Gastroesophageal sphincter (tissue), 4 donors: ENCODE results near the gene ZCCHC7. TPM values are rescaled to one million over a fixed set of nuclear protein-coding genes. Genes with fewer than 3 reads are reported as not detected.

Experiments
- ATAC-seq: fragments of 150-250 bp; one replicate; pipeline ENCODE4 v1.9.1; 2016; ENCODE audit warnings: mild to moderate bottlenecking, moderate library complexity
- H3K27ac ChIP-seq, 4 donors: fragments of 200-600 bp; sonication (generic) in 3 of 4; 1 replicate in 3 of 4; 2 replicates in 1 of 4; pipeline ENCODE4 v1.5.1; 2016 to 2019
- H3K27me3 ChIP-seq: fragments of 200-600 bp; sonication (generic); one replicate; pipeline ENCODE4 v1.5.1; 2019
- H3K36me3 ChIP-seq, 2 donors: fragments of 200-600 bp; sonication (generic); one replicate each; pipeline ENCODE4 v1.5.1; 2019; ENCODE audit warnings: control low read depth in 1 of 2
- H3K4me1 ChIP-seq, 3 donors: fragments of 200-600 bp; sonication (generic); 1 replicate in 2 of 3; 2 replicates in 1 of 3; pipeline ENCODE4 v1.5.1; 2016 to 2019; ENCODE audit warnings: control low read depth in 2 of 3
- H3K4me3 ChIP-seq, 2 donors: fragments of 200-600 bp; sonication (generic); one replicate each; pipeline ENCODE4 v1.5.1; 2019; ENCODE audit warnings: mild to moderate bottlenecking in 1 of 2, moderate library complexity in 1 of 2
- H3K9me3 ChIP-seq, 3 donors: fragments of 200-600 bp; sonication (generic); one replicate each; pipeline ENCODE4 v1.5.1; 2017 to 2019; ENCODE audit warnings: control low read depth in 2 of 3
- CTCF ChIP-seq, 4 experiments: fragments of 200-600 bp in 2 of 4; fragments of 450-650 bp in 2 of 4; sonication (generic) in 1 of 4; IDR thresholded peaks; one replicate each; pipeline ENCODE4 v1.5.1; 2017 to 2019; ENCODE audit warnings: antibody characterized with exemption in 4 of 4, mild to moderate bottlenecking in 2 of 4, moderate library complexity in 2 of 4
- EP300 ChIP-seq: sonication (generic); formaldehyde crosslinking; IDR thresholded peaks from one replicate; pipeline ENCODE4 v1.6.1; 2017; ENCODE audit warnings: antibody characterized with exemption, mild to moderate bottlenecking
- POLR2A ChIP-seq, 2 donors: fragments of 450-650 bp; IDR thresholded peaks; one replicate each; pipeline ENCODE4 v1.6.1; 2017; ENCODE audit warnings: antibody characterized with exemption in 2 of 2, mild to moderate bottlenecking in 2 of 2, moderate library complexity in 1 of 2
- POLR2AphosphoS5 ChIP-seq: sonication (generic); formaldehyde crosslinking; IDR thresholded peaks from one replicate; pipeline ENCODE4 v1.6.1; 2017; ENCODE audit warnings: antibody characterized with exemption
- WGBS, 2 donors: methylation state at CpG; one replicate each; pipeline ENCODE4 v1.1.5; 2018; ENCODE audit warnings: low coverage in 1 of 2; 5-methylcytosine and 5-hydroxymethylcytosine counted together
- total RNA-seq, 4 donors: library from RNA; depleted of rRNA; stranded (reverse); fragments of >200 nt; gene quantifications; one replicate each; pipeline ENCODE4 v1.1.0, GENCODE V29; 2016

ZCCHC7 gene
- total RNA-seq, 4 donors from 2014 or later: 12.1 to 23.5 (median 17.6) TPM

GRCh38 chr9:37292896-37293295, 172.5 kb downstream of the ZCCHC7 start:
- Histone ChIP-seq H3K9me3 (no peaks in the 10 kb centered on the region), H3K4me1 (peaks cover 0 to 18% (median 0%) of the 10 kb centered on the region in 3 donors), H3K27ac (no peak overlapping the region), H3K4me3 (no peak overlapping the region), H3K36me3 (no peaks in the 10 kb centered on the region), H3K27me3 (no peaks in the 10 kb centered on the region)
- ATAC-seq: no peak
- TF ChIP-seq POLR2A (IDR thresholded peaks at IDR 0.05) (no peak), EP300 (no peak), POLR2AphosphoS5 (no peak), CTCF (IDR thresholded peaks at IDR 0.05) (no peak)

GRCh38 chr9:37293664-37294524, 173.5 kb downstream of the ZCCHC7 start:
- H3K36me3 ChIP-seq: no peaks in the 10 kb centered on the region
- WGBS, 2 donors: 57 to 62% methylated on average over 3 of the region's 3 CpGs
- no peak for TF ChIP-seq EP300
- no peak for TF ChIP-seq CTCF (IDR thresholded peaks at IDR 0.05)
- no peak for TF ChIP-seq POLR2AphosphoS5
- TF ChIP-seq POLR2A (IDR thresholded peaks at IDR 0.05): no peak
- peaks cover 0 to 18% (median 0%) of the 10 kb centered on the region in 3 donors for H3K4me1 ChIP-seq
- H3K27me3 ChIP-seq: no peaks in the 10 kb centered on the region
- no peak for ATAC-seq
- no peaks in the 10 kb centered on the region for H3K9me3 ChIP-seq
- H3K4me3 ChIP-seq: no peak overlapping the region
- no peak overlapping the region for H3K27ac ChIP-seq

- peaks cover 0 to 18% (median 0%) of the 10 kb centered on the region in 3 donors for H3K4me1 ChIP-seq
- TF ChIP-seq POLR2A (IDR thresholded peaks at IDR 0.05) (no peak), EP300 (no peak), CTCF (IDR thresholded peaks at IDR 0.05) (no peak), POLR2AphosphoS5 (no peak)
- H3K27ac ChIP-seq: no peak overlapping the region
- no peaks in the 10 kb centered on the region for H3K9me3 ChIP-seq
- H3K27me3 ChIP-seq: no peaks in the 10 kb centered on the region
- no peak for ATAC-seq
- WGBS, 2 donors: 61 to 77% methylated on average over 1 of the region's 1 CpG
- H3K36me3 ChIP-seq: no peaks in the 10 kb centered on the region
- H3K4me3 ChIP-seq: no peak overlapping the region
Measured at GRCh38 chr9:37295178-37295577, 174.8 kb downstream of the ZCCHC7 start.

- Histone ChIP-seq H3K27me3 (no peaks in the 10 kb centered on the region), H3K9me3 (no peaks in the 10 kb centered on the region), H3K36me3 (no peaks in the 10 kb centered on the region), H3K4me3 (no peak overlapping the region), H3K27ac (no peak overlapping the region), H3K4me1 (peaks cover 0 to 18% (median 0%) of the 10 kb centered on the region in 3 donors)
- TF ChIP-seq EP300: no peak
- no peak for TF ChIP-seq POLR2AphosphoS5
- no peak for TF ChIP-seq POLR2A (IDR thresholded peaks at IDR 0.05)
- no peak for ATAC-seq
Measured at GRCh38 chr9:37295796-37296195, 175.4 kb downstream of the ZCCHC7 start.

- Histone ChIP-seq H3K4me3 (no peak overlapping the region), H3K4me1 (peaks cover 0 to 18% (median 0%) of the 10 kb centered on the region in 3 donors), H3K36me3 (no peaks in the 10 kb centered on the region), H3K27me3 (no peaks in the 10 kb centered on the region), H3K9me3 (no peaks in the 10 kb centered on the region), H3K27ac (no peak overlapping the region)
- WGBS, 2 donors: 68 to 92% methylated on average over 3 of the region's 3 CpGs
- ATAC-seq: no peak
- TF ChIP-seq CTCF (IDR thresholded peaks at IDR 0.05): no peak
- no peak for TF ChIP-seq POLR2AphosphoS5
Measured at GRCh38 chr9:37297592-37297991, 177.2 kb downstream of the ZCCHC7 start.
